Gastrocnemius medialis (tissue), 4 donors: ENCODE measurements around the gene KCNQ1. TPM values are rescaled to one million over a fixed set of nuclear protein-coding genes. Genes with fewer than 3 reads are reported as not detected.
A peak's percentile ranks its signal among the peaks of the same experiment; 100 is the strongest.

Experiments
- ATAC-seq, 2 donors: fragments of 150-250 bp; one replicate each; pipeline ENCODE4 v1.9.1; 2016
- DNase-seq, 2 donors: peaks; one replicate each; pipeline ENCODE4 v3.0.0-alpha.2; 2019
- H3K27ac ChIP-seq, 4 donors: fragments of 200-600 bp; sonication (generic); 1 replicate in 1 of 4; 2 replicates in 3 of 4; pipeline ENCODE4 v1.5.1; 2016 to 2018; ENCODE audit warnings: mild to moderate bottlenecking in 2 of 4, moderate library complexity in 1 of 4
- H3K27me3 ChIP-seq, 3 donors: fragments of 200-600 bp; sonication (generic) in 2 of 3; 1 replicate in 1 of 3; 2 replicates in 2 of 3; pipeline versions ENCODE4 v1.5.1 to v1.6.0; 2016 to 2019; ENCODE audit warnings: mild to moderate bottlenecking in 1 of 3, moderate library complexity in 1 of 3
- H3K36me3 ChIP-seq, 2 donors: fragments of 200-600 bp; sonication (generic) in 1 of 2; one replicate each; pipeline ENCODE4 v1.5.1; 2017 to 2018
- H3K4me1 ChIP-seq, 2 donors: fragments of 200-600 bp; sonication (generic) in 1 of 2; one replicate each; pipeline ENCODE4 v1.5.1; 2016 to 2017; ENCODE audit warnings: mild to moderate bottlenecking in 2 of 2
- H3K4me3 ChIP-seq, 4 donors: fragments of 200-600 bp; sonication (generic) in 3 of 4; 1 replicate in 1 of 4; 2 replicates in 3 of 4; pipeline ENCODE4 v1.5.1; 2016 to 2019; ENCODE audit warnings: mild to moderate bottlenecking in 2 of 4
- H3K9me3 ChIP-seq, 3 donors: fragments of 200-600 bp; sonication (generic) in 2 of 3; 1 replicate in 1 of 3; 2 replicates in 2 of 3; pipeline ENCODE4 v1.5.1; 2016 to 2019
- CTCF ChIP-seq, 5 experiments: fragments of 450-650 bp in 3 of 5; fragments of 200-600 bp in 2 of 5; sonication (generic) in 2 of 5; IDR thresholded peaks in 4 of 5; conservative IDR thresholded peaks in 1 of 5; 1 replicate in 4 of 5; 2 replicates in 1 of 5; pipeline ENCODE4 v1.5.1; 2016 to 2019; ENCODE audit warnings: antibody characterized with exemption in 5 of 5, mild to moderate bottlenecking in 3 of 5, moderate library complexity in 3 of 5
- POLR2A ChIP-seq, 2 donors: fragments of 450-650 bp; IDR thresholded peaks; one replicate each; pipeline ENCODE4 v1.6.1; 2017; ENCODE audit warnings: antibody characterized with exemption in 2 of 2, mild to moderate bottlenecking in 2 of 2, moderate library complexity in 2 of 2
- in situ Hi-C, 4 donors: fragments of 200-750 bp; cut with MboI; loops; one replicate each; pipeline versions ENCODE4 v1.15.0 to v1.8.0; 2017; ENCODE audit warnings: low sequenced_read_pairs in 4 of 4
- intact Hi-C: fragments of 100-400 bp; cut with DNase I; formaldehyde crosslinking; loops from one replicate; pipeline ENCODE4 v1.15.1; 2023; ENCODE audit warnings: low total_unique reads
- total RNA-seq, 4 donors: library from RNA; depleted of rRNA; stranded (reverse); fragments of >200 nt; gene quantifications; one replicate each; pipeline versions ENCODE4 v1.1.0 to v1.2.3, GENCODE V29; 2016

KCNQ1 gene
- total RNA-seq, 4 donors from 2014 or later: 0.15 to 1.00 (median 0.67) TPM

DNA sequence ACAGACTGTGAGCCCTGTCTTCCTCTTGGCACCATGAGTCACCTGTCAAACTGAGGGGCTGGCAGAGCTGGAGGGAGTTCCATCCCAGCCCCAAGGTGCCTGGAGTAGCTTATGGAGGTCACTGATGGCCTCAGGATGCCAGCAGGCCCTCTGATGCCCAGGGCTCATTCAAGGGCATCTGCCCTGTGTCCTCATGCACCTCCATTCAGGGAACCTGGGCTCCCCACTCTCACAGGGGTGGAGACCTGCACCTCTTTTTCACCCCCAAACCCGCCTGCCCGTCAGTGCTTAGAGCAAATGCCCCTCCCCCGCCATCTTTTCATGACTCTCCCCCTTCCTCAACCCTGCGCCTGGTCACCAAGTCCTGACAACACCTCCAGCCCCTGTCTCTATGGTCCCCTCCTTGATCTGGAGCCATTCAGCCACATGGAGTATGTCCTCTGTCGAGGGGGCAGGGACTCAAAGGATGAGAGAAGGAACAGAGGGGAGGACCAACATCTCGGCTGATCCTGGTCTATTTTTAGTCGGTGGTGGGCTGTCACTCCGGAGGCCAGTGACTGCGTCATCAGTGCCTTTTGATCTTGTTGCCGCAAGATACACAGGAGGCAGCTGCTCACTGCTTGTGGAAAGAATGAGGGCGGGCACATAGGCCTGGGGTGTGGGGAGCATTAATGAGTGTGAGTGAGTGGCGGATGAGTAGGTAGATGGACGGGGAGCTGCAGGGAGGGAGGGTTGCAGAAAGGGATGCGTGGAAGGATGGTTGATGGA, 368.5 kb downstream of the KCNQ1 start:
- H3K27ac ChIP-seq: peak overlapping the region in 3 of 4 donors; percentile 47 to 65 (median 55)
- DNase-seq: no peak
- peaks cover 0 to under 1% (median 0%) of the 10 kb centered on the region in 3 donors for H3K27me3 ChIP-seq
- H3K4me3 ChIP-seq: no peak overlapping the region
- in situ Hi-C loops: no loop called here
- intact Hi-C loops: no loop called here
- no peak for TF ChIP-seq CTCF (IDR thresholded peaks at IDR 0.05 in 4 of 5, conservative IDR thresholded peaks at IDR 0.05 in 1 of 5)
- no peak for TF ChIP-seq POLR2A (IDR thresholded peaks at IDR 0.05)
- peaks cover 0 to 5% (median 0%) of the 10 kb centered on the region in 3 donors for H3K9me3 ChIP-seq
- ATAC-seq: no peak
- no peaks in the 10 kb centered on the region for H3K36me3 ChIP-seq
- peaks cover 3 to 4% of the 10 kb centered on the region in 2 donors for H3K4me1 ChIP-seq

GRCh38 chr11:2813968-2814367, 369.2 kb downstream of the KCNQ1 start:
- TF ChIP-seq CTCF (IDR thresholded peaks at IDR 0.05 in 4 of 5, conservative IDR thresholded peaks at IDR 0.05 in 1 of 5): no peak
- TF ChIP-seq POLR2A (IDR thresholded peaks at IDR 0.05): no peak
- DNase-seq: no peak

DNA sequence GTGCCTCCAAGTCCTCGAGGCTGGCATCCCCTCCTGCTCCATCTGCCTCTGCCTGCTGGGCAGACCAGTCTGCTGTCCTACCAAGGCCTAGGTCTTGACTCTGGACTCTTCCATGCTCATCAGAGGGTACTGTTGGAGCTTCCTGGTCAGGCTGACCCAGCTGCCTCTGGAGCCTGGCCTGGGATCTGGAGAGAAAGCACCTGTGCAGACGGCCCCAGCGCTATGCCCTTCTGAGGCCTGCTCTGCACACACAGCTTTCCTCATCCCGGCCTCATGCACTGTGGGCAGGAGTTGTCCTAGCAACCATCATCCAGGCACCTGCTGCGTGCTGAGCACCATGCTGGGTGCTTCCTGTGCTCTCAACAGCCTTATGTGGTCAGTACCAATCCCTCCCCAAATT, 369.9 kb downstream of the KCNQ1 start:
- H3K9me3 ChIP-seq: peaks cover 0 to 5% (median 0%) of the 10 kb centered on the region in 3 donors
- no peaks in the 10 kb centered on the region for H3K27me3 ChIP-seq
- intact Hi-C loops: no loop called here
- no peak for TF ChIP-seq CTCF (IDR thresholded peaks at IDR 0.05 in 4 of 5, conservative IDR thresholded peaks at IDR 0.05 in 1 of 5)
- TF ChIP-seq POLR2A (IDR thresholded peaks at IDR 0.05): no peak
- DNase-seq (no peak), ATAC-seq (no peak)
- in situ Hi-C loops: no loop called here
- no peak overlapping the region for H3K4me3 ChIP-seq
- H3K36me3 ChIP-seq: no peaks in the 10 kb centered on the region
- peaks cover 3 to 4% of the 10 kb centered on the region in 2 donors for H3K4me1 ChIP-seq
- H3K27ac ChIP-seq: no peak overlapping the region

More at GRCh38 chr11:2813968-2814367, 369.2 kb downstream of the KCNQ1 start:
- H3K27me3 ChIP-seq: no peaks in the 10 kb centered on the region
- no peak for ATAC-seq
- H3K4me1 ChIP-seq: peaks cover 3 to 4% of the 10 kb centered on the region in 2 donors
- H3K27ac ChIP-seq: no peak overlapping the region
- peaks cover 0 to 5% (median 0%) of the 10 kb centered on the region in 3 donors for H3K9me3 ChIP-seq
- in situ Hi-C loops: no loop called here
- no peak overlapping the region for H3K4me3 ChIP-seq
- intact Hi-C loops: no loop called here
- H3K36me3 ChIP-seq: no peaks in the 10 kb centered on the region

DNA sequence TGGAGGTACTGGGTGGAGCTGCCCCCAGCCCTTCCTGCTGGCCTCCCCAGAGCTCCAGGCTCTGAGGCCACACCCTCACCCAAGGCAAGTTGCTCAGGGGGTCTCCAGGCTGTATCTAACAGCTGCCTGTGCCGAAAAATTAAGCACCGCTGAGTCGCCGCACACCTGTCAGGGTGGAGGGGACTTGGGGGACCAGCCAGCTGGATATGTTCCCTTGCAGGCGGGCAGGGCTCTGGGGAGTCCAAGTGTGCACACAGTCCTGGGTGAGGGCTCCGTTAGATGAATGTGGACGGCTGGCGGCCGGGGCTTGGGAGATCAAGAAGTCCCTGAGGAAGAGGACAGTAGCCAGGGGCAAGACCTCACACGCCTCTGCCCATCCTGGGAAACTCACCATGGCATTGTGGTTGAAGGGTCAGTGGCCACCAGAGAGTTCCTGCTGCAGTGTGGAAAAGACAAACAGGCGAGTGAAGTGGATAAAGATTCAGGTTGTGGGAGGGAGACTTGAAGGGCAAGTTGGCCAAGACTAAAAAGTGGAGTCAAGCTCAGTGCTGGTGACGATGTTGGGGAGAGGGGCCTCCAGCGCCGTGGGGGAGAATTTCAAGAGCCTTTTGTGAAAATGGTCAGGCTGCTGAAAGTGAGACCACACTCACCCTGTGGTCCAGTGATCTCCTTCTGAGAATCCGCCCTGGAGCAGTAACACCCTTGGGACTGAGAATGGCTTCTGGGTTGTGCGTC, 371.1 kb downstream of the KCNQ1 start:
- in situ Hi-C loops: no loop called here
- intact Hi-C loops: no loop called here
- Histone ChIP-seq H3K36me3 (no peaks in the 10 kb centered on the region), H3K27ac (no peak overlapping the region), H3K27me3 (no peaks in the 10 kb centered on the region), H3K4me1 (peaks cover 3 to 4% of the 10 kb centered on the region in 2 donors), H3K4me3 (no peak overlapping the region), H3K9me3 (peaks cover 0 to 5% (median 0%) of the 10 kb centered on the region in 3 donors)
- TF ChIP-seq CTCF (IDR thresholded peaks at IDR 0.05 in 4 of 5, conservative IDR thresholded peaks at IDR 0.05 in 1 of 5) (no peak), POLR2A (IDR thresholded peaks at IDR 0.05) (no peak)
- ATAC-seq (no peak), DNase-seq (no peak)
